Measurements from ENCODE around the gene FGD2. TPM values are rescaled to one million over a fixed set of nuclear protein-coding genes. Genes with fewer than 3 reads are reported as not detected.

Gene FGD2
- total and polyA plus RNA-seq, 2 donors (not counting 3 experiments of a cell fraction or from before 2014, with no cell fraction given), result not detected

DNA sequence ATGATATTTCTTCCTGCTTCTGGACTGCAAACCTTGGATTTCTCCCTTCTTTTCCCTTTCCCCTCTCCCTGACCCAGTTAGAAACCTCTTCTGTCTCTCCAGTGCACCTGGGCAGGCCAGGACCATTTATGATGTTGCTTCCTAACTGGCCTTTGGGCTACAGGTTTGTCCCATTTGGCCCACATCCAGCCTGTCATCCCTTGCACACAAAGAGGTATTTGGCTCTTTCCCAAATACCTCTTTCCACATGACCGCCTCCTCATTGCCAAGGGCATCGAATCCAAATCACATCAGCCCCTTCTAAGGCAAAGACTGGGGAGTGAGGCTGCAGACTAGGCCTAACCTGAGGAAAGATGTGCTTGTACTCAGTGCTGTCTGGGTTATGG, 13.6 kb downstream of the FGD2 start:
- POLR2A ChIA-PET, result no interaction called here
- dilution Hi-C loops (cut with MboI; ENCODE audit: extremely low pct_ligation_motif_present, low sequenced_read_pairs), result no loop called here
- no TSS peak for BruUV-seq (replicated peaks)

More for the DNA sequence above, 13.6 kb downstream of the FGD2 start:
- TF ChIP-seq GATA2 (IDR thresholded peaks at IDR 0.05; ENCODE audit: insufficient read depth, insufficient read length, low read depth, low read length) (no peak), EZH2 (IDR thresholded peaks at IDR 0.05; ENCODE audit: borderline replicate concordance, low read depth, low read length, severe bottlenecking) (no peak), FOS (IDR thresholded peaks at IDR 0.05; ENCODE audit: borderline replicate concordance, insufficient read depth, low read length) (no peak), POLR2A (IDR thresholded peaks at IDR 0.05; ENCODE audit: low read depth, low read length) (no peak), MYC (IDR thresholded peaks at IDR 0.05; ENCODE audit: low read depth, low read length) (no peak), JUN (IDR thresholded peaks at IDR 0.05; ENCODE audit: borderline replicate concordance, insufficient read depth, insufficient read length, low read depth) (no peak), POLR2AphosphoS5 (IDR thresholded peaks at IDR 0.05; ENCODE audit: insufficient read depth, low read depth, low read length) (no peak)
- TF ChIP-seq, protein P1, sequence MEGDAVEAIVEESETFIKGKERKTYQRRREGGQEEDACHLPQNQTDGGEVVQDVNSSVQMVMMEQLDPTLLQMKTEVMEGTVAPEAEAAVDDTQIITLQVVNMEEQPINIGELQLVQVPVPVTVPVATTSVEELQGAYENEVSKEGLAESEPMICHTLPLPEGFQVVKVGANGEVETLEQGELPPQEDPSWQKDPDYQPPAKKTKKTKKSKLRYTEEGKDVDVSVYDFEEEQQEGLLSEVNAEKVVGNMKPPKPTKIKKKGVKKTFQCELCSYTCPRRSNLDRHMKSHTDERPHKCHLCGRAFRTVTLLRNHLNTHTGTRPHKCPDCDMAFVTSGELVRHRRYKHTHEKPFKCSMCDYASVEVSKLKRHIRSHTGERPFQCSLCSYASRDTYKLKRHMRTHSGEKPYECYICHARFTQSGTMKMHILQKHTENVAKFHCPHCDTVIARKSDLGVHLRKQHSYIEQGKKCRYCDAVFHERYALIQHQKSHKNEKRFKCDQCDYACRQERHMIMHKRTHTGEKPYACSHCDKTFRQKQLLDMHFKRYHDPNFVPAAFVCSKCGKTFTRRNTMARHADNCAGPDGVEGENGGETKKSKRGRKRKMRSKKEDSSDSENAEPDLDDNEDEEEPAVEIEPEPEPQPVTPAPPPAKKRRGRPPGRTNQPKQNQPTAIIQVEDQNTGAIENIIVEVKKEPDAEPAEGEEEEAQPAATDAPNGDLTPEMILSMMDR (IDR thresholded peaks at IDR 0.05; ENCODE audit: extremely low read depth in 1 of 2, insufficient read depth in 1 of 2, low read depth in 1 of 2, low read length in 2 of 2), result no peak
- TF ChIP-seq, protein P2, sequence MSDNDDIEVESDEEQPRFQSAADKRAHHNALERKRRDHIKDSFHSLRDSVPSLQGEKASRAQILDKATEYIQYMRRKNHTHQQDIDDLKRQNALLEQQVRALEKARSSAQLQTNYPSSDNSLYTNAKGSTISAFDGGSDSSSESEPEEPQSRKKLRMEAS (IDR thresholded peaks at IDR 0.05; ENCODE audit: insufficient read depth, insufficient read length), result no peak
- Histone ChIP-seq H2AFZ (ENCODE audit: low read depth, low read length) (no peak overlapping the region), H3K4me2 (ENCODE audit: insufficient read depth, low read length) (no peak overlapping the region), H3K79me2 (ENCODE audit: control insufficient read depth, insufficient read depth, low read length) (no peaks in the 10 kb centered on the region), H3K36me3 (ENCODE audit: control insufficient read depth in 2 of 2, extremely low read depth in 1 of 2, insufficient read depth in 2 of 2, low read length in 2 of 2) (no peaks in the 10 kb centered on the region), H3K27me3 (ENCODE audit: control insufficient read depth in 2 of 2, insufficient read depth in 2 of 2, low read length in 2 of 2) (no peaks in the 10 kb centered on the region), H3K4me3 (replicated peaks in 1 of 3; ENCODE audit: insufficient read depth in 1 of 3, low read depth in 1 of 3, low read length in 3 of 3) (no peak overlapping the region), H3K9me3 (replicated peaks; ENCODE audit: control insufficient read depth, insufficient read depth, low read length) (no peaks in the 10 kb centered on the region), H3K27ac (ENCODE audit: insufficient read depth, low read depth, low read length) (no peak overlapping the region), H3K9ac (replicated peaks; ENCODE audit: extremely low read depth, insufficient read depth, low read length) (no peak overlapping the region), H3K4me1 (ENCODE audit: control insufficient read depth, extremely low read depth, insufficient read depth, low read length) (peaks cover 10% of the 10 kb centered on the region), H3K9me1 (replicated peaks; ENCODE audit: control insufficient read depth, extremely low read depth, insufficient read depth, low read length) (no peaks in the 10 kb centered on the region), H4K20me1 (replicated peaks; ENCODE audit: control insufficient read depth, extremely low read depth, insufficient read depth, low read length) (no peaks in the 10 kb centered on the region)
- intact Hi-C loops (cut with micrococcal nuclease), result no loop called here
- no peak for FAIRE-seq
- no peak for DNase-seq (ENCODE audit: low read depth, low spot score)
- CTCF ChIA-PET, result interaction anchor here (1.0 to 10.6 kb wide), 19 partner anchors 8 to 404 kb away, joined by 3 to 330 read pairs (median 22); partner anchors contain the start of genes C6orf89, FGD2 and PIM1

All from endothelial cell of umbilical vein (primary cell).